ENCODE results near the gene PDE4D.

The PDE4D gene

DNA sequence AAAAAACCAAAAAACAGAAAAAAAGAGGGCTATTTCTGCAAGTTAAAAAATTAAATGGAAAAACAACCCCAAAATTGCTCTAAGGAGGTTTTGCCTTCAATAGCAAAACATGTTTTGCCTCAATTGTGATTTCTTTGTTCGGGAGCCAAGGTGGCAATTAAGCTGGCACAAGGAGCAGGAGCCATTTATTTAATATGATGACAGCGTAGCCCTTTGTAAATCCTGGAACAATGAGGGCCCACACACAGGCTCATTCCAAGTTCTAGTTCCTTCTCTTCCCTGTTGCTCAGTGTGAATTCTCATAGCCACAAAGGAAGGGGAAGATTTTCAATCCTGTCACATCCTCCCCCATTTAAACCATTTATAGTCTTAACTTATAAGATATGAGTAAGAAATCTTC lies 353.2 kb downstream of the PDE4D start:
- no peaks in the 10 kb centered on the region for H3K4me1 ChIP-seq (ENCODE audit: control insufficient read depth, insufficient read depth, low read length)
- H3K4me3 ChIP-seq (ENCODE audit: insufficient read depth, low read depth, low read length) = no peak overlapping the region
- H3K9me3 ChIP-seq (ENCODE audit: control insufficient read depth, low read length) = no peaks in the 10 kb centered on the region
- WGBS, 2 experiments = 70 to 81% methylated on average over 2 of the region's 2 CpGs
- H3K36me3 ChIP-seq (ENCODE audit: control insufficient read depth, insufficient read depth, low read length) = no peaks in the 10 kb centered on the region
- no peak overlapping the region for H3K27ac ChIP-seq (ENCODE audit: insufficient read depth, low read depth, low read length, poor library complexity, severe bottlenecking)
- H3K27me3 ChIP-seq (ENCODE audit: control insufficient read depth, insufficient read depth, low read length, poor library complexity, severe bottlenecking) = no peaks in the 10 kb centered on the region

DNA sequence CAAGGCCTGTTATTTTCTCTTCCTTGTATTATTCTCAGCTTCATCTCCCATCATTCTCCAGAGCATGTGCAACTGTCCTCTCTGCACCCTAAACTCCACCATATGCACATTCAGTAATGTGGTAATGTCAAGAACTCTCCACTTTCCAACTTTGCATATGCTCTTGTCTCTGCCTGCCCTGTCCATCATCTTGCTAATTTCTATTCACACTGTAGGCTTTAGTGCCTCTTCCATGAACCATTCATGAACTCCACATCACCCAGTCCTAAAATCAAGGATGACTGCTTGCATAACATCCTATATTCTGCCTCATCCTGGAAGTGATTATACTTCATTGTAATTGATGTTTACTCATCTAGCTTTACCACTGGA lies 354.8 kb downstream of the PDE4D start:
- no peak overlapping the region for H3K27ac ChIP-seq (ENCODE audit: insufficient read depth, low read depth, low read length, poor library complexity, severe bottlenecking)

DNA sequence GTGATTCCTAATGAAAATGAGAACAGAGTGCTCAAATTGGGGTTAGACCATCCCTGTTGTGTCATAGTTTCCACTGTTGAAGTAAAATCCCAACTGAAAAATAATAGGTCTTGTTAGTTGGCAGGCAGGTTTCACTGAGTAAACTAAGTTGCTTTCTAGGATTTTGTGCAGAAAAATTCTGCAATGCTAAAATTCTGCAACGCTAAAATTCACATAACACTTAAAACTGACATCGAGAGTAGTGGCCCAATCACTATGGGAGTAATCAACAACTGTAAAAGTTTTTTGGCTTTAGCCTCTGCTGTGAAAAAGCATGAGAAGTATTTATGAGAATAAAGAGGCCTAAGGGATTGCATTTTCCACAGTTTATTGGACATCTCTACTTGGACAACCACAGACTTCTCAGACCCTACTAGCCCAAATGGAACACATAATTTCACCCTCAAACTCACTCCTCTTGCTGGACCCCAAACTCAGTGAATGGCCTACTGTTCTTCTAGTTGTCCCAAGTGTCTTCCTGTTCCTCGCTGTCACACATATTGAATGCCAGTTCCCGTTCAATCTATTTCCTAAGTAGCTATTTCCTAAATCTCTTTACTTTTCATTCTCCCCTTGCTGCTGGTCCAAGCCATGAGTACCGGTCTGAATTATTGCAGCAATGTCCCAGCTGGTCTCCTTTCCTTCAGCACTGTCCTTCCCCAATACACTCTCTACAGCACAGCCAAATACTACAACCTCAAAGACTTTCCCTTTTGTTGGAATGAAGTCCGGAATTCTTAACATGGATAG lies 355.4 kb downstream of the PDE4D start:
- no peak overlapping the region for H3K27ac ChIP-seq (ENCODE audit: insufficient read depth, low read depth, low read length, poor library complexity, severe bottlenecking)
- H3K4me3 ChIP-seq (ENCODE audit: insufficient read depth, low read depth, low read length) = no peak overlapping the region
- H3K27me3 ChIP-seq (ENCODE audit: control insufficient read depth, insufficient read depth, low read length, poor library complexity, severe bottlenecking) = no peaks in the 10 kb centered on the region
- no peaks in the 10 kb centered on the region for H3K4me1 ChIP-seq (ENCODE audit: control insufficient read depth, insufficient read depth, low read length)
- H3K36me3 ChIP-seq (ENCODE audit: control insufficient read depth, insufficient read depth, low read length) = no peaks in the 10 kb centered on the region
- H3K9me3 ChIP-seq (ENCODE audit: control insufficient read depth, low read length) = no peaks in the 10 kb centered on the region
- WGBS, 2 experiments = 92 to 96% methylated on average over 6 of the region's 6 CpGs

More for the DNA sequence above, 354.8 kb downstream of the PDE4D start:
- Histone ChIP-seq H3K4me1 (ENCODE audit: control insufficient read depth, insufficient read depth, low read length) (no peaks in the 10 kb centered on the region), H3K36me3 (ENCODE audit: control insufficient read depth, insufficient read depth, low read length) (no peaks in the 10 kb centered on the region), H3K4me3 (ENCODE audit: insufficient read depth, low read depth, low read length) (no peak overlapping the region), H3K27me3 (ENCODE audit: control insufficient read depth, insufficient read depth, low read length, poor library complexity, severe bottlenecking) (no peaks in the 10 kb centered on the region), H3K9me3 (ENCODE audit: control insufficient read depth, low read length) (no peaks in the 10 kb centered on the region)

DNA sequence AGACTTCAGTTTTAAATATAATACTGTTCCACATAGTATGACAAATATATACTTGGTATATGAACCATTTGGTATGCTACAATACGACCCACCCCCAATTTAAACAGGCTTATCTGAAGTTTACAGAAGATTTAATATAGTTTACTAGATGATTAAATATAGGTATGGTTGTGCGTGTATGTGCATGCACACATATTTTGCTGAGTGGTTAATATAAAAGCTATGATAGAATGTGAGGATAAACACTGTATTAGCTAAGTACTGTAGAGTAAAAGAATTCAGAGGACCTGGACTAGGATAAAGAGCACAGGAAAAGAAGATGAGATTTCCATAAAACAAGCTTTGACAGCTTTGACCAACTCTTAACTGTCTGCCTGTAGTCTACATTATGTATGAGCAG lies 356.7 kb downstream of the PDE4D start:
- 97 to 100% methylated on average over 1 of the region's 2 CpGs for WGBS, 2 experiments
- no peaks in the 10 kb centered on the region for H3K9me3 ChIP-seq (ENCODE audit: control insufficient read depth, low read length)
- no peak overlapping the region for H3K27ac ChIP-seq (ENCODE audit: insufficient read depth, low read depth, low read length, poor library complexity, severe bottlenecking)
- H3K4me1 ChIP-seq (ENCODE audit: control insufficient read depth, insufficient read depth, low read length) = no peaks in the 10 kb centered on the region
- H3K36me3 ChIP-seq (ENCODE audit: control insufficient read depth, insufficient read depth, low read length) = no peaks in the 10 kb centered on the region
- H3K4me3 ChIP-seq (ENCODE audit: insufficient read depth, low read depth, low read length) = no peak overlapping the region
- H3K27me3 ChIP-seq (ENCODE audit: control insufficient read depth, insufficient read depth, low read length, poor library complexity, severe bottlenecking) = no peaks in the 10 kb centered on the region

DNA sequence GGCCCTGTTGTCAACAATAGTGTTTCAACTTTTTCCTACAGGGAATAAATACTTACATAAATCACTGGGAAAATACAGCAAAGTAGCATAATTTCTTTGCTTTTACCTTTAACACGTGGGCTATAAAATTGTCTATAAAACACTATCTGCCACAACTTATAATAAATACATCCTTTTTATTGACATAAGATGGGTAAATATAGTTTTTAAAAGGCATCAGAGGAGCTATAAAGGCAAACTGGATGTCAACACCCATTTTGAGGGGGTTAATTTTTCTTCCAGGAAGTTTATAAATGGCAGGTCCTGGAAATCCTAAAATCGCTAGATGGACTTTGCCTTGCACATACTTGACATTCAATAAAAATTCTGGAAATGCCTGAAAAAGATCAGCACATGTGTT lies 358.0 kb downstream of the PDE4D start:
- H3K4me3 ChIP-seq (ENCODE audit: insufficient read depth, low read depth, low read length) = no peak overlapping the region
- H3K36me3 ChIP-seq (ENCODE audit: control insufficient read depth, insufficient read depth, low read length) = no peaks in the 10 kb centered on the region
- H3K27me3 ChIP-seq (ENCODE audit: control insufficient read depth, insufficient read depth, low read length, poor library complexity, severe bottlenecking) = no peaks in the 10 kb centered on the region
- no peak overlapping the region for H3K27ac ChIP-seq (ENCODE audit: insufficient read depth, low read depth, low read length, poor library complexity, severe bottlenecking)
- H3K9me3 ChIP-seq (ENCODE audit: control insufficient read depth, low read length) = no peaks in the 10 kb centered on the region
- no peaks in the 10 kb centered on the region for H3K4me1 ChIP-seq (ENCODE audit: control insufficient read depth, insufficient read depth, low read length)
- 80 to 100% methylated on average over 1 of the region's 2 CpGs for WGBS, 2 experiments

DNA sequence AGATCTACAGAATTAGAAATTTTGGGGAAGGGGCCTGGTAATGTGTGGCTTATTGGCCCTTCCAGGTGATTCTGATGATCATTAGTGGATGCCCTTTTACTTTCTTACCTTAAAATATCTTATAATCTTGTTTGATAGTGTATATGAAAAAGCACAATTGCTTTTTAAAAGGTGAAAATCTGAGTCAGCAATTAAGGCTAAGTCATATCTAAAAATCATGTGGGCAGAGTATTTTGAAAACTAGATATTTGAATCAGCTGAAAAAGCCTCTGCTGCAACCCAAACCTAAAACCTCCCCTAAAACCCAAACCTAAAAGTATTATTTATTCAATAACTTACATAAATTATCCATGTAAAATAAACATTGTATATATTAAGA lies 359.8 kb downstream of the PDE4D start:
- H3K36me3 ChIP-seq (ENCODE audit: control insufficient read depth, insufficient read depth, low read length) = no peaks in the 10 kb centered on the region
- H3K27ac ChIP-seq (ENCODE audit: insufficient read depth, low read depth, low read length, poor library complexity, severe bottlenecking) = no peak overlapping the region
- no peaks in the 10 kb centered on the region for H3K27me3 ChIP-seq (ENCODE audit: control insufficient read depth, insufficient read depth, low read length, poor library complexity, severe bottlenecking)
- no peaks in the 10 kb centered on the region for H3K9me3 ChIP-seq (ENCODE audit: control insufficient read depth, low read length)
- H3K4me3 ChIP-seq (ENCODE audit: insufficient read depth, low read depth, low read length) = no peak overlapping the region
- no peaks in the 10 kb centered on the region for H3K4me1 ChIP-seq (ENCODE audit: control insufficient read depth, insufficient read depth, low read length)

DNA sequence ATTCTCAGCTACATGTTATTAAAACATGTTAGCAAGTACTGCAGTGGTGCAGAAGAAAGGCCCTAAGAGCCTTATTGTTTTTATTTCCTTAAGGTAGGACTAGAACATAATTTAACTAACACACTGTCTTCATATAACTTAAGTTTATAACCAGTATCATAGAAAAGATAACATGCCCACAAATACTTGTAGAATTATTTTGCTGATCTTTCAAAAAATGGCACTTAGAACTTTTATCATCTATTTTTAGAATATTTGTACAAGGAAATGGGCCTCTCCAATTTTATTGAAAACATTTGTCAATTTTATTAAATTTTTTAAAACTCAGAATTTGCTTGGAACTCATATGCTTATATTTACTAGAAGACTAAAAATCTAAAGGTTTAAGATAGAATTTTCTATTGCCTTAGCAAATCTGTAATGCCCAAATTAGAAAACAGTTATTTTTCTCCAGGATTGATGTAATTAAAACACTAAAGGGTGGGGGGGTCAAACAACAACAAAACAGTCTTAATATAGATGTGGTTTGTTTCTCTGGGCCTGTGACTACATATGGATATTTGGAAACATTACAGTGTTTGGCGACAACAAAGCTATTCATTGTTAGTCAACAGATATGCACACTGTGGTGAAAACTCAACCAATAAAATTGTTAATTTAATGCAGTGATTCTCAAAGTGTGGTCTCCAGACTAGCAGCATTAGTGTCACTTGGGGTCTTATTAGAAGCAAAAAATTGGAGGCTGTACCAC lies 360.4 kb downstream of the PDE4D start:
- Histone ChIP-seq H3K4me1 (ENCODE audit: control insufficient read depth, insufficient read depth, low read length) (no peaks in the 10 kb centered on the region), H3K9me3 (ENCODE audit: control insufficient read depth, low read length) (no peaks in the 10 kb centered on the region), H3K4me3 (ENCODE audit: insufficient read depth, low read depth, low read length) (no peak overlapping the region), H3K27me3 (ENCODE audit: control insufficient read depth, insufficient read depth, low read length, poor library complexity, severe bottlenecking) (no peaks in the 10 kb centered on the region), H3K27ac (ENCODE audit: insufficient read depth, low read depth, low read length, poor library complexity, severe bottlenecking) (no peak overlapping the region), H3K36me3 (ENCODE audit: control insufficient read depth, insufficient read depth, low read length) (no peaks in the 10 kb centered on the region)
- 95 to 100% methylated on average over 1 of the region's 1 CpG for WGBS, 2 experiments

DNA sequence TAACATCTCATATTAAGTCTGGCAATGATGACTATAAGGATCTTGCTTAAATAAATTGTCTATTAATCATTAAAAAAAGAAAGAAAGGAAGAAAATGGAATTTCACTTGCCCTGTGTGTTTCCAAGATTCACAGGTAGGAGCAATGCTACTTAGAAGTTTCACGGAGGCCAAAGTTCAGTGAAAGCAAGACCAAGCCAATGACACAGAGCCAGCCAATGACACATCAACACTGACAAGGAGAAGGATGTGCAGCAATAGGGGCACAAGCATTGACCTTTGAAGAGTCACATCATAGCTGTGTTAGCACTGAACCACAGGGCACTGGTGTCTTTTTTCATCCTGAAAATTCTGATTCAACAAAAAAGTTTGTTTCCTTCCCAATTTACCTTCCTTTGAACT lies 364.3 kb downstream of the PDE4D start:
- H3K27ac ChIP-seq (ENCODE audit: insufficient read depth, low read depth, low read length, poor library complexity, severe bottlenecking) = no peak overlapping the region
- no peaks in the 10 kb centered on the region for H3K9me3 ChIP-seq (ENCODE audit: control insufficient read depth, low read length)
- no peaks in the 10 kb centered on the region for H3K36me3 ChIP-seq (ENCODE audit: control insufficient read depth, insufficient read depth, low read length)
- H3K27me3 ChIP-seq (ENCODE audit: control insufficient read depth, insufficient read depth, low read length, poor library complexity, severe bottlenecking) = no peaks in the 10 kb centered on the region
- H3K4me1 ChIP-seq (ENCODE audit: control insufficient read depth, insufficient read depth, low read length) = no peaks in the 10 kb centered on the region
- no peak overlapping the region for H3K4me3 ChIP-seq (ENCODE audit: insufficient read depth, low read depth, low read length)
- WGBS, 2 experiments = 91 to 96% methylated on average over 1 of the region's 1 CpG

DNA sequence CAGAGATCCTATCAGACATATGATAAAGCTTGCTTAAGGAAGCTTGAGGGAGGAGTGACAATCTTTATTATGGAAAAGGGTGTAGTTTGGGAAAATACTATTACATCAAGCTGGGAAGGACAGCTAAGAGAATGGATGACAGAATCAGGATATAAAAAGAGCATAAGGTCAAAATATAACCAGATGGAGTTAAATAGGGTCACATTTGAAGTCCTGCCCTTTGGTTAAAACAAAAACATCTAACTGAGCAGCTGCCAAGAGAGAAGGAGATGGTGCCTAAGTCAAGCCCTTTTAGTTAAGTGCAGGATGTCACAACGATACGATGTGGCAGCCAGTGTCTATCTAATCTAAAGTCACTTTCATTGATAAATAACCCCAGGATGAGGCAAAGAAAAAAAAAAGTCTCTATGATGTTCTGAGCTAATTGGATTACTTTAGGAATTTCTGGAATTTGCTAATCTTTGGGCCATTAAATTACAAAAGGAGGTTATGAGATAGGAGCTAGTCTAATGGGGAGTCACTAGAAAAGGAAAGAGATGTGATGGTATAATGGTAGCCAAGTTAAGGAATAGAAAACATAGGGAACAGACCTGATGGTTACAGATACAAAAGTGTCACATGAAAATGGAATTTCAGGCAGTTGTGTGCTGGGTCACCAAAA lies 365.2 kb downstream of the PDE4D start:
- Histone ChIP-seq H3K27me3 (ENCODE audit: control insufficient read depth, insufficient read depth, low read length, poor library complexity, severe bottlenecking) (no peaks in the 10 kb centered on the region), H3K9me3 (ENCODE audit: control insufficient read depth, low read length) (no peaks in the 10 kb centered on the region), H3K36me3 (ENCODE audit: control insufficient read depth, insufficient read depth, low read length) (no peaks in the 10 kb centered on the region), H3K27ac (ENCODE audit: insufficient read depth, low read depth, low read length, poor library complexity, severe bottlenecking) (no peak overlapping the region), H3K4me3 (ENCODE audit: insufficient read depth, low read depth, low read length) (no peak overlapping the region), H3K4me1 (ENCODE audit: control insufficient read depth, insufficient read depth, low read length) (no peaks in the 10 kb centered on the region)
- 80% methylated on average over 2 of the region's 2 CpGs; no CpG with 5 or more reads in 1 of the 2 experiments for WGBS, 2 experiments

DNA sequence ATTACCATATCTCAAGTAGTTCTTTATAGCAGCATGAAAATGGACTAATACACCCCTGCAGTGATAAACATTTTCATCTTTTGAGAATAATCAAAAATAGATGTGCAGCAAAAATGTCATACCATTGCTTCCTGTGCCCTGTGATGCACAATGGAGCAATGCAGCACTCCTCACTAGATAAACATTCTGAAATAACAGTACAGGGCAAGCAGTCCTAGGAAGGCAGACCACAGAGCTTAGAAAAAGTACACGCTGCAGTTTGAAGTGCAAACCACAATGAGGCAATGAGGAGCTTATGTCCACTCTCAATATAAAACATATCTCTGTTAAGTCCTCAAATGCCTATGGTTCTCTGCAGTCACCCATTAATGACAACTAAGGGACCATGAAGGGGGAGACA lies 367.6 kb downstream of the PDE4D start:
- 91 to 93% methylated on average over 1 of the region's 1 CpG for WGBS, 2 experiments
- Histone ChIP-seq H3K27ac (ENCODE audit: insufficient read depth, low read depth, low read length, poor library complexity, severe bottlenecking) (no peak overlapping the region), H3K27me3 (ENCODE audit: control insufficient read depth, insufficient read depth, low read length, poor library complexity, severe bottlenecking) (no peaks in the 10 kb centered on the region), H3K36me3 (ENCODE audit: control insufficient read depth, insufficient read depth, low read length) (no peaks in the 10 kb centered on the region), H3K4me3 (ENCODE audit: insufficient read depth, low read depth, low read length) (no peak overlapping the region), H3K9me3 (ENCODE audit: control insufficient read depth, low read length) (no peaks in the 10 kb centered on the region), H3K4me1 (ENCODE audit: control insufficient read depth, insufficient read depth, low read length) (no peaks in the 10 kb centered on the region)
